B cell (primary cell): Measurements from ENCODE around the gene EXOSC2. TPM values are rescaled to one million over a fixed set of nuclear protein-coding genes. Genes with fewer than 3 reads are reported as not detected.

ENCODE experiments used
- ATAC-seq: fragments of 200-7000 bp; cut with Tn5 transposase; one replicate; pipeline ENCODE4 v1.10.0; 2021; ENCODE audit warnings: low read depth, mild to moderate bottlenecking, moderate number of reproducible peaks, moderate library complexity
- CTCF ChIA-PET: fragments of 350-600 bp; sonication (Branson Sonifier 250); formaldehyde crosslinking; loops from one replicate; lab custom pipeline; 2021; ENCODE audit warnings: antibody characterized with exemption, inconsistent platforms; lab: Charles Lee
- POLR2A ChIA-PET: fragments of 350-600 bp; sonication (Branson Sonifier 250); formaldehyde crosslinking; loops from one replicate; lab custom pipeline; 2021; ENCODE audit warnings: antibody characterized with exemption; lab: Charles Lee
- DNase-seq: peaks from one replicate; pipeline ENCODE4 v3.0.0; 2013
- H2AFZ ChIP-seq: 2 replicates; pipeline ENCODE4 v1.6.1; 2012; ENCODE audit warnings: mild to moderate bottlenecking, low read depth, low read length; ENCODE audit not compliant: insufficient read depth, poor library complexity, severe bottlenecking
- H3K27ac ChIP-seq, 2 donors: 1 replicate in 1 of 2; 2 replicates in 1 of 2; pipeline ENCODE4 v1.5.1; 2012 to 2013; ENCODE audit warnings: low read length in 2 of 2, mild to moderate bottlenecking in 2 of 2, moderate library complexity in 1 of 2
- H3K27me3 ChIP-seq, 4 experiments: fragments of 200-600 bp in 1 of 4; sonication (generic) in 1 of 4; replicated peaks in 1 of 4; 1 replicate in 2 of 4; 2 replicates in 2 of 4; pipeline versions ENCODE4 v1.6.1 to v1.7.0; 2013 to 2016; ENCODE audit warnings: low read length in 3 of 4, mild to moderate bottlenecking in 2 of 4, mixed read lengths in 1 of 4, moderate library complexity in 1 of 4; ENCODE audit not compliant: insufficient read depth in 4 of 4, control insufficient read depth in 3 of 4; ENCODE audit errors: control extremely low read depth in 1 of 4
- H3K36me3 ChIP-seq, 2 experiments: replicated peaks in 1 of 2; 1 replicate in 1 of 2; 2 replicates in 1 of 2; pipeline versions ENCODE4 v1.6.1 to v1.7.1; 2013; ENCODE audit warnings: low read length in 1 of 2; ENCODE audit not compliant: insufficient read depth in 2 of 2, control insufficient read depth in 1 of 2; ENCODE audit errors: control extremely low read depth in 1 of 2, extremely low read depth in 1 of 2
- H3K4me1 ChIP-seq, 2 donors: fragments of 200-600 bp in 1 of 2; sonication (generic) in 1 of 2; 1 replicate in 1 of 2; 2 replicates in 1 of 2; pipeline versions ENCODE4 v1.5.1 to v1.6.1; 2013 to 2017; ENCODE audit warnings: low read length in 2 of 2; ENCODE audit not compliant: control insufficient read depth in 2 of 2, insufficient read depth in 2 of 2
- H3K4me2 ChIP-seq: replicated peaks from 2 replicates; pipeline ENCODE3; 2012; ENCODE audit warnings: mild to moderate bottlenecking, low read depth, low read length; ENCODE audit not compliant: poor library complexity, severe bottlenecking
- H3K4me3 ChIP-seq, 5 experiments: fragments of 200-600 bp in 1 of 5; sonication (generic) in 1 of 5; 1 replicate in 3 of 5; 2 replicates in 2 of 5; pipeline versions ENCODE4 v1.5.1 to v1.7.0; 2011 to 2016; ENCODE audit warnings: low read length in 4 of 5, mild to moderate bottlenecking in 4 of 5, low read depth in 2 of 5, control low read depth in 1 of 5, moderate library complexity in 1 of 5; ENCODE audit not compliant: insufficient read depth in 1 of 5; ENCODE audit errors: control extremely low read depth in 1 of 5, extremely low read depth in 1 of 5
- H3K79me2 ChIP-seq: fragments of 200-600 bp; sonication (generic); one replicate; pipeline ENCODE4 v1.6.0; 2016; ENCODE audit warnings: low read length; ENCODE audit not compliant: control insufficient read depth, insufficient read depth
- H3K9ac ChIP-seq: fragments of 200-600 bp; sonication (generic); 2 replicates; pipeline ENCODE4 v1.6.1; 2017; ENCODE audit warnings: mild to moderate bottlenecking, low read length, moderate library complexity
- H3K9me3 ChIP-seq, 3 donors: one replicate each; pipeline versions ENCODE4 v1.6.1 to v1.7.1; 2013; ENCODE audit warnings: low read length in 2 of 3; ENCODE audit not compliant: control insufficient read depth in 2 of 3, insufficient read depth in 1 of 3; ENCODE audit errors: control extremely low read depth in 1 of 3
- H4K20me1 ChIP-seq: 2 replicates; pipeline ENCODE4 v1.6.0; 2012; ENCODE audit warnings: mild to moderate bottlenecking, low read length; ENCODE audit not compliant: insufficient read depth, control insufficient read depth, poor library complexity, severe bottlenecking
- H3K27ac Mint-ChIP-seq: one replicate; pipeline ENCODE4 v1.8.0; 2021; ENCODE audit warnings: mixed read lengths
- H3K27me3 Mint-ChIP-seq: one replicate; pipeline ENCODE4 v1.8.0; 2021; ENCODE audit warnings: mixed read lengths
- H3K4me1 Mint-ChIP-seq: one replicate; pipeline ENCODE4 v1.8.0; 2021; ENCODE audit warnings: mixed read lengths
- H3K4me3 Mint-ChIP-seq: one replicate; pipeline ENCODE4 v1.8.0; 2021; ENCODE audit warnings: mixed read lengths
- H3K9me3 Mint-ChIP-seq: one replicate; pipeline ENCODE4 v1.8.0; 2022; ENCODE audit warnings: mixed read lengths; ENCODE audit not compliant: insufficient read depth
- EZH2 ChIP-seq: IDR thresholded peaks from 2 replicates; pipeline ENCODE4 v1.6.1; 2012; ENCODE audit warnings: borderline replicate concordance, low read depth, mild to moderate bottlenecking, moderate library complexity, low read length; ENCODE audit not compliant: insufficient read depth, poor library complexity, severe bottlenecking
- WGBS: methylation state at CpG from one replicate; pipeline ENCODE4 v1.1.5; 2013; ENCODE audit warnings: missing lambda C conversion rate; ENCODE audit not compliant: insufficient coverage; 5-methylcytosine and 5-hydroxymethylcytosine counted together
- intact Hi-C: fragments of 100-400 bp; cut with micrococcal nuclease; formaldehyde crosslinking; loops from one replicate; pipeline ENCODE4 v1.10.0; 2022
- polyA plus RNA-seq: library from polyadenylated mRNA; depleted of rRNA; stranded (reverse); fragments of >200 nt; gene quantifications from 2 replicates; pipeline ENCODE4 v1.2.3, GENCODE V29; 2012
- total RNA-seq, 2 donors: library from RNA; stranded (reverse); fragments of 120-200 nt in 1 of 2; gene quantifications; 1 replicate in 1 of 2; 2 replicates in 1 of 2; pipeline versions ENCODE4 v1.2.3 to v1.2.4, GENCODE V29; 2013 to 2022
- TF ChIP-seq, protein P1 (sequence below): fragments of 200-600 bp; IDR thresholded peaks from one replicate; pipeline ENCODE4 v1.8.0; 2022; ENCODE audit warnings: antibody characterized with exemption, mild to moderate bottlenecking

The EXOSC2 gene
- total and polyA plus RNA-seq, 2 donors (not counting 1 experiment from before 2014, with no cell fraction given), result 31.5 to 53.3 TPM

- Histone ChIP-seq H3K79me2 (peaks cover 35% of the 10 kb centered on the region), H3K36me3 (peaks cover 0 to 65% of the 10 kb centered on the region in 2 experiments), H3K4me3 (no peak overlapping the region), H3K27ac (no peak overlapping the region), H2AFZ (no peak overlapping the region), H3K9ac (no peak overlapping the region), H3K4me2 (no peak overlapping the region), H3K9me3 (no peaks in the 10 kb centered on the region), H3K4me1 (peaks cover 13% of the 10 kb centered on the region in 2 donors), H4K20me1 (peaks cover 16% of the 10 kb centered on the region), H3K27me3 (no peaks in the 10 kb centered on the region)
- no peak for TF ChIP-seq EZH2
- TF ChIP-seq, protein P1, sequence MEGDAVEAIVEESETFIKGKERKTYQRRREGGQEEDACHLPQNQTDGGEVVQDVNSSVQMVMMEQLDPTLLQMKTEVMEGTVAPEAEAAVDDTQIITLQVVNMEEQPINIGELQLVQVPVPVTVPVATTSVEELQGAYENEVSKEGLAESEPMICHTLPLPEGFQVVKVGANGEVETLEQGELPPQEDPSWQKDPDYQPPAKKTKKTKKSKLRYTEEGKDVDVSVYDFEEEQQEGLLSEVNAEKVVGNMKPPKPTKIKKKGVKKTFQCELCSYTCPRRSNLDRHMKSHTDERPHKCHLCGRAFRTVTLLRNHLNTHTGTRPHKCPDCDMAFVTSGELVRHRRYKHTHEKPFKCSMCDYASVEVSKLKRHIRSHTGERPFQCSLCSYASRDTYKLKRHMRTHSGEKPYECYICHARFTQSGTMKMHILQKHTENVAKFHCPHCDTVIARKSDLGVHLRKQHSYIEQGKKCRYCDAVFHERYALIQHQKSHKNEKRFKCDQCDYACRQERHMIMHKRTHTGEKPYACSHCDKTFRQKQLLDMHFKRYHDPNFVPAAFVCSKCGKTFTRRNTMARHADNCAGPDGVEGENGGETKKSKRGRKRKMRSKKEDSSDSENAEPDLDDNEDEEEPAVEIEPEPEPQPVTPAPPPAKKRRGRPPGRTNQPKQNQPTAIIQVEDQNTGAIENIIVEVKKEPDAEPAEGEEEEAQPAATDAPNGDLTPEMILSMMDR, result no peak
- H3K27ac Mint-ChIP-seq, result peak overlapping the region; percentile 17
- no peaks in the 10 kb centered on the region for H3K9me3 Mint-ChIP-seq
- CTCF ChIA-PET, result interaction anchor here (0.7 to 1.7 kb wide), 5 partner anchors 11 to 348 kb away, joined by 3 to 6 read pairs (median 4); no protein-coding TSS in a partner anchor
- no peak overlapping the region for H3K4me3 Mint-ChIP-seq
- intact Hi-C loops, result no loop called here
- ATAC-seq (no peak), DNase-seq (no peak)
- H3K27me3 Mint-ChIP-seq, result no peaks in the 10 kb centered on the region
- WGBS, result 96% methylated on average over 3 of the region's 3 CpGs
- POLR2A ChIA-PET, result no interaction called here
- peaks cover 30% of the 10 kb centered on the region for H3K4me1 Mint-ChIP-seq
Measured at GRCh38 chr9:130698514-130698913, 4.9 kb downstream of the EXOSC2 start.

DNA sequence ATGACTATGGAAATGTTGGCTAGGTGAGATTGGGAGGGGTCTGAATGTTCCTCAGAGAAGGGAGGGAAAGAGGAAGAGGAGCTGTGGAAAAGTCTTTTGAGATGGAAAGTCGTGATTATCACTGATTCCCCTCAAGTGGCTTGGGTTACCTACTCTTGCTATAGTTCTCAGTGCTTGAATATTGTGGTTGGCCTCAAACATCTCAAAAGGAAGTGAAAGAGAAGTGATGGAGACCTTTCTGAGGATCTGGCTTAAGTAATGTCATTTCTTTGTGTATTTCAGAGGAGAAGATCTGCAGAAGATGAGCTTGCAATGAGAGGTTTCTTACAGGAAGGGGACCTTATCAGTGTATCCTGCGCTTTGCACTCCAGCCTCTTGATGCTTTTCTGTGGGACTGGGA, 5.5 kb downstream of the EXOSC2 start:
- no peaks in the 10 kb centered on the region for H3K27me3 Mint-ChIP-seq

More for the DNA sequence above, 5.5 kb downstream of the EXOSC2 start:
- TF ChIP-seq EZH2, result no peak
- TF ChIP-seq, protein P1, result no peak
- no peak for ATAC-seq
- Histone ChIP-seq H3K27ac (no peak overlapping the region), H3K27me3 (no peaks in the 10 kb centered on the region), H3K4me2 (no peak overlapping the region), H3K4me3 (no peak overlapping the region), H2AFZ (no peak overlapping the region), H3K9ac (no peak overlapping the region), H3K36me3 (peaks cover 0 to 70% of the 10 kb centered on the region in 2 experiments), H4K20me1 (peaks cover 16% of the 10 kb centered on the region), H3K79me2 (peaks cover 30% of the 10 kb centered on the region), H3K9me3 (no peaks in the 10 kb centered on the region), H3K4me1 (peaks cover 11 to 12% of the 10 kb centered on the region in 2 donors)
- intact Hi-C loops, result no loop called here
- POLR2A ChIA-PET, result no interaction called here
- CTCF ChIA-PET, result interaction anchor here (0.7 to 1.7 kb wide), 5 partner anchors 10 to 348 kb away, joined by 3 to 6 read pairs (median 4); no protein-coding TSS in a partner anchor
- peaks cover 25% of the 10 kb centered on the region for H3K4me1 Mint-ChIP-seq
- 75% methylated on average over 2 of the region's 2 CpGs for WGBS
- DNase-seq, result no peak
- no peak overlapping the region for H3K4me3 Mint-ChIP-seq
- peak overlapping the region; percentile 17 for H3K27ac Mint-ChIP-seq
- H3K9me3 Mint-ChIP-seq, result no peaks in the 10 kb centered on the region
